Tibial artery (tissue), 4 donors: ENCODE results near the gene DRD3.

Source experiments
- DNase-seq, 2 donors: peaks; one replicate each; pipeline ENCODE4 v3.0.0-alpha.2; 2019
- H3K27ac ChIP-seq, 2 donors: fragments of 200-600 bp; sonication (generic) in 1 of 2; 1 replicate in 1 of 2; 2 replicates in 1 of 2; pipeline ENCODE4 v1.5.1; 2018 to 2019; ENCODE audit warnings: mild to moderate bottlenecking in 1 of 2
- H3K27me3 ChIP-seq, 2 donors: fragments of 200-600 bp; sonication (generic) in 1 of 2; one replicate each; pipeline versions ENCODE4 v1.5.1 to v1.6.0; 2016 to 2019
- H3K36me3 ChIP-seq, 3 donors: fragments of 200-600 bp; sonication (generic) in 2 of 3; one replicate each; pipeline ENCODE4 v1.5.1; 2016 to 2019; ENCODE audit warnings: mild to moderate bottlenecking in 2 of 3
- H3K4me1 ChIP-seq, 4 donors: fragments of 200-600 bp; sonication (generic) in 2 of 4; 1 replicate in 3 of 4; 2 replicates in 1 of 4; pipeline ENCODE4 v1.5.1; 2016 to 2019
- H3K4me3 ChIP-seq, 2 donors: fragments of 200-600 bp; sonication (generic) in 1 of 2; 1 replicate in 1 of 2; 2 replicates in 1 of 2; pipeline ENCODE4 v1.5.1; 2018 to 2019; ENCODE audit warnings: mild to moderate bottlenecking in 2 of 2
- H3K9me3 ChIP-seq, 3 donors: fragments of 200-600 bp; sonication (generic) in 1 of 3; one replicate each; pipeline ENCODE4 v1.5.1; 2016 to 2019
- CTCF ChIP-seq, 2 experiments: fragments of 200-600 bp in 1 of 2; fragments of 450-650 bp in 1 of 2; IDR thresholded peaks; one replicate each; pipeline ENCODE4 v1.5.1; 2017 to 2019; ENCODE audit warnings: antibody characterized with exemption in 2 of 2, mild to moderate bottlenecking in 1 of 2, moderate library complexity in 1 of 2
- intact Hi-C: fragments of 100-400 bp; cut with DNase I; formaldehyde crosslinking; loops from one replicate; pipeline ENCODE4 v1.15.0; 2023; ENCODE audit warnings: low total_unique reads

The DRD3 gene

DNA sequence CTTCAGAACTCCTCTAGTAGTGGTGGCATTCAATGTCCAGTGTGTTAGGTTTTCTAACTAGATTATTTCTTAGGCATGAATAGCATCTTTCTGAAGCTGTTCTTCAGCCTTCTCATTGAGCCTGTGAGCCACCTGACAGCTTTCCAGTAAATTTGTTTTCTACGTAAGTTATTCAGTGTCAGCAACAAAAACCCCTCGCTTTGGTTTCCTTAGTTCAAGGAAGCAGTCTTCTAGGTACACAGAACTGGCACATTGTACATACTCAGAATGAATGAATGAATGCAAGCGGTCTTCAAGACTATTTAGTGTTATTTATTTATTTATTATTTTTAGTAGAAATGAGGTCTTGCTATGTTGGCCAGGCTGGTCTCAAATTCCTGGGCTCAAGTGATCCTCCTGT is 44.9 kb downstream of the DRD3 start:
- no peaks in the 10 kb centered on the region for H3K27me3 ChIP-seq
- no peak for TF ChIP-seq CTCF (IDR thresholded peaks at IDR 0.05)
- no peaks in the 10 kb centered on the region for H3K36me3 ChIP-seq
- no peaks in the 10 kb centered on the region for H3K4me1 ChIP-seq
- no peak overlapping the region for H3K27ac ChIP-seq
- intact Hi-C loops = no loop called here
- no peaks in the 10 kb centered on the region for H3K9me3 ChIP-seq
- no peak overlapping the region for H3K4me3 ChIP-seq
- DNase-seq = no peak

GRCh38 chr3:114132500-114132899 is 46.4 kb downstream of the DRD3 start:
- TF ChIP-seq CTCF (IDR thresholded peaks at IDR 0.05) = no peak
- H3K9me3 ChIP-seq = no peaks in the 10 kb centered on the region
- no peaks in the 10 kb centered on the region for H3K27me3 ChIP-seq
- no peak for DNase-seq
- no peak overlapping the region for H3K27ac ChIP-seq
- H3K4me1 ChIP-seq = no peaks in the 10 kb centered on the region
- intact Hi-C loops = no loop called here
- no peak overlapping the region for H3K4me3 ChIP-seq
- no peaks in the 10 kb centered on the region for H3K36me3 ChIP-seq

DNA sequence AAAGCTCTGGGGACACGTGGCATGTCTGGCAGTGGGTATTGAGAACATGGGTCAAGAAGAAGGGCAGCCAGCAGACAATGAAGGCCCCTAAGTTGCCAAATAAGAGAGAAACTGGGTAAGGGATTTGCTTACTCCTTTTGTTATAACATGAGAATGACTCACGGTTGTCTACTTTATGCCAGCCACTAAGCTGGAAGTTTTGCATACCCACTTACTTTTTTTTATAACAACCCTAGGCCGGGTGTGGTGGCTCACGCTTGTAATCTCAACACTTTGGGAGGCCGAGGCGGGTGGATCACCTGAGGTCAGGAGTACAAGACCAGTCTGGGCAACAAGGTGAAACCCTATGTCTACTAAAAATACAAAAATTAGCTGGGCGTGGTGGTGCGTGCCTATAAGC is 50.0 kb downstream of the DRD3 start:
- no peaks in the 10 kb centered on the region for H3K27me3 ChIP-seq
- H3K4me3 ChIP-seq = no peak overlapping the region
- H3K9me3 ChIP-seq = no peaks in the 10 kb centered on the region
- H3K36me3 ChIP-seq = no peaks in the 10 kb centered on the region
- no peaks in the 10 kb centered on the region for H3K4me1 ChIP-seq
- H3K27ac ChIP-seq = no peak overlapping the region
- no peak for TF ChIP-seq CTCF (IDR thresholded peaks at IDR 0.05)
- DNase-seq = no peak
- intact Hi-C loops = no loop called here

GRCh38 chr3:114128231-114128630 is 50.6 kb downstream of the DRD3 start:
- H3K27ac ChIP-seq = no peak overlapping the region
- no peaks in the 10 kb centered on the region for H3K4me1 ChIP-seq
- no peaks in the 10 kb centered on the region for H3K27me3 ChIP-seq
- intact Hi-C loops = no loop called here
- no peak for DNase-seq
- no peaks in the 10 kb centered on the region for H3K9me3 ChIP-seq
- TF ChIP-seq CTCF (IDR thresholded peaks at IDR 0.05) = no peak
- no peak overlapping the region for H3K4me3 ChIP-seq
- H3K36me3 ChIP-seq = no peaks in the 10 kb centered on the region

- TF ChIP-seq CTCF (IDR thresholded peaks at IDR 0.05) = no peak
- no peaks in the 10 kb centered on the region for H3K9me3 ChIP-seq
- intact Hi-C loops = no loop called here
- DNase-seq = no peak
- no peaks in the 10 kb centered on the region for H3K36me3 ChIP-seq
- no peaks in the 10 kb centered on the region for H3K27me3 ChIP-seq
- H3K27ac ChIP-seq = no peak overlapping the region
- no peaks in the 10 kb centered on the region for H3K4me1 ChIP-seq
- no peak overlapping the region for H3K4me3 ChIP-seq
Measured at GRCh38 chr3:114127517-114127916, 51.3 kb downstream of the DRD3 start.

GRCh38 chr3:114126461-114126860 is 52.4 kb downstream of the DRD3 start:
- intact Hi-C loops = no loop called here
- no peaks in the 10 kb centered on the region for H3K36me3 ChIP-seq
- H3K9me3 ChIP-seq = no peaks in the 10 kb centered on the region
- TF ChIP-seq CTCF (IDR thresholded peaks at IDR 0.05) = no peak
- no peak for DNase-seq
- no peaks in the 10 kb centered on the region for H3K27me3 ChIP-seq
- no peak overlapping the region for H3K27ac ChIP-seq
- H3K4me3 ChIP-seq = no peak overlapping the region
- no peaks in the 10 kb centered on the region for H3K4me1 ChIP-seq
